ENCODE data around the gene SLC4A7. TPM values are rescaled to one million over a fixed set of nuclear protein-coding genes. Genes with fewer than 3 reads are reported as not detected.
A peak's percentile ranks its signal among the peaks of the same experiment; 100 is the strongest.

Gene SLC4A7
- total RNA-seq, 2 donors from 2014 or later, result 23.5 to 31.1 TPM

DNA sequence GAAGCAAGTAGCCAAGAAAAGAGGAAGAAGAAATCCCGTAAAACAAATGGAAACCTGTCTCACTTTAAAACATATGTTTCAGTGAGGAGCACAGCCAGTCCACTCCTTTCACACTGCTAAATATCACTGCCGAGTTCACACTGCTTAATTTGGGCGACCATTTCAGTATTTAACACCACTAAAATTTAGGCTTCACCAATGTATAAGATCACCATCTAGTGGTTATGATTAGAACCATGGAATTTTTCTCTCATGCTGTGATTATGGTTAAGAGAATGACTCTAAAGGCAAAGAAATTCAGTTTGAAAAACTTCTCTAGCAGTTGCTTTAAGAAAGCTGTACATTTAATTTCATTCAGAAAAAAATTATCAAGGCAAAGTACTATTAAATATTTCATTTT, 16.6 kb downstream of the SLC4A7 start:
- Histone ChIP-seq H3K9me3 (no peaks in the 10 kb centered on the region), H3K27ac (no peak overlapping the region), H3K4me1 (replicated peaks) (no peaks in the 10 kb centered on the region), H3K4me3 (no peak overlapping the region), H3K36me3 (no peaks in the 10 kb centered on the region), H3K27me3 (replicated peaks; ENCODE audit: insufficient read depth) (no peaks in the 10 kb centered on the region)
- 6% methylated on average over 3 of the region's 3 CpGs for WGBS
- TF ChIP-seq, protein P1, sequence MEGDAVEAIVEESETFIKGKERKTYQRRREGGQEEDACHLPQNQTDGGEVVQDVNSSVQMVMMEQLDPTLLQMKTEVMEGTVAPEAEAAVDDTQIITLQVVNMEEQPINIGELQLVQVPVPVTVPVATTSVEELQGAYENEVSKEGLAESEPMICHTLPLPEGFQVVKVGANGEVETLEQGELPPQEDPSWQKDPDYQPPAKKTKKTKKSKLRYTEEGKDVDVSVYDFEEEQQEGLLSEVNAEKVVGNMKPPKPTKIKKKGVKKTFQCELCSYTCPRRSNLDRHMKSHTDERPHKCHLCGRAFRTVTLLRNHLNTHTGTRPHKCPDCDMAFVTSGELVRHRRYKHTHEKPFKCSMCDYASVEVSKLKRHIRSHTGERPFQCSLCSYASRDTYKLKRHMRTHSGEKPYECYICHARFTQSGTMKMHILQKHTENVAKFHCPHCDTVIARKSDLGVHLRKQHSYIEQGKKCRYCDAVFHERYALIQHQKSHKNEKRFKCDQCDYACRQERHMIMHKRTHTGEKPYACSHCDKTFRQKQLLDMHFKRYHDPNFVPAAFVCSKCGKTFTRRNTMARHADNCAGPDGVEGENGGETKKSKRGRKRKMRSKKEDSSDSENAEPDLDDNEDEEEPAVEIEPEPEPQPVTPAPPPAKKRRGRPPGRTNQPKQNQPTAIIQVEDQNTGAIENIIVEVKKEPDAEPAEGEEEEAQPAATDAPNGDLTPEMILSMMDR (IDR thresholded peaks at IDR 0.05), result peak; percentile 19 to 66 (median 61)
- no peak for TF ChIP-seq POLR2A (IDR thresholded peaks at IDR 0.05)
- TF ChIP-seq POLR2AphosphoS5 (IDR thresholded peaks at IDR 0.05), result no peak
- DNase-seq (ENCODE audit: low spot score), result no peak
- intact Hi-C loops (cut with DNase I), result loop anchor here (5.0 kb wide), 1 partner anchor 155 kb away; no protein-coding TSS in a partner anchor

DNA sequence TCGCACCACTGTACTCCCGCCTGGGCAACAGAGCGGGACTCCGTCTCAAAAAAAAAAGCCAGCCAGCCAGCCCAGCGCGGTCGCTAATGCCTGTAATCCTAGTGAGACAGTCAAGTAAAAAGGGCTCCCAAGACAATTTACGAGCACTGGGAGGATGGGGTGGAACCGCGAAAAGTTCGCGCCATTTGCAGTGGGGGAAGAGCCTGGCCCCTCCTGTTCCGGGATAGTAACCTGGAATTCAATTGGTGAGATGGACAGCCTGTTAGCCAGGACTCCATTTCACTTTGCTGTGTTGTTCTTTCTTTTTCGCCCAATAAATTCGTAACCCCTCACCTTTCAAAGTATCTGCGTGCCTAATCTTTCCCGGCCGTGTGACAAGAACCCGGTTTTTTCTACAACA, 19.5 kb downstream of the SLC4A7 start:
- H3K9me3 ChIP-seq, result no peaks in the 10 kb centered on the region
- WGBS, result 95% methylated on average over 19 of the region's 19 CpGs
- intact Hi-C loops (cut with DNase I), result loop anchor here (5.0 kb wide), 1 partner anchor 152 kb away; no protein-coding TSS in a partner anchor
- no peaks in the 10 kb centered on the region for H3K27me3 ChIP-seq (replicated peaks; ENCODE audit: insufficient read depth)
- H3K4me3 ChIP-seq, result no peak overlapping the region
- no peaks in the 10 kb centered on the region for H3K36me3 ChIP-seq
- H3K4me1 ChIP-seq (replicated peaks), result no peaks in the 10 kb centered on the region
- TF ChIP-seq, protein P1 (IDR thresholded peaks at IDR 0.05), result no peak
- TF ChIP-seq POLR2AphosphoS5 (IDR thresholded peaks at IDR 0.05) (no peak), POLR2A (IDR thresholded peaks at IDR 0.05) (no peak)
- DNase-seq (ENCODE audit: low spot score), result no peak
- no peak overlapping the region for H3K27ac ChIP-seq

DNA sequence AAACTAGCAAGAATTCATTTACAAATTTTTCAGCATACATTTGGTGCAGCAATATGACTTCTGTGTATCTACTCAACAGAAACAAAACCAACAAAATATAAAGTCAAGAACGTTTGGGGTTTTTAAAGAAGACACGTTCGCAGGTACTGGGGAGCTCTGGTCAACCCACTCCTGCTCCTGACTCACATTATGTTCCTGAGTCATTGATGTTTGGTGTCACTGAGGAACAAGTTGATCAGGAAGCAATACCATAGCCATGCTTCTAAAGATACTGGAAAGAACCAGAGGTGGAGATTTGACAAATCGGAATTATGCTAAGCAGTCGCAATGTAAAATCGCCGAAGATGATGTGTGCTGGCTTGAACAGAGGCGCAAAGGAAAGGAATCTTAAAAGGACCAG, 22.0 kb downstream of the SLC4A7 start:
- TF ChIP-seq POLR2A (IDR thresholded peaks at IDR 0.05) (no peak), POLR2AphosphoS5 (IDR thresholded peaks at IDR 0.05) (no peak)
- TF ChIP-seq, protein P1 (IDR thresholded peaks at IDR 0.05), result no peak
- Histone ChIP-seq H3K9me3 (no peaks in the 10 kb centered on the region), H3K27ac (no peak overlapping the region), H3K4me3 (no peak overlapping the region), H3K36me3 (no peaks in the 10 kb centered on the region), H3K4me1 (replicated peaks) (no peaks in the 10 kb centered on the region), H3K27me3 (replicated peaks; ENCODE audit: insufficient read depth) (no peaks in the 10 kb centered on the region)
- DNase-seq (ENCODE audit: low spot score), result no peak
- intact Hi-C loops (cut with DNase I), result no loop called here
- 93% methylated on average over 8 of the region's 8 CpGs for WGBS

DNA sequence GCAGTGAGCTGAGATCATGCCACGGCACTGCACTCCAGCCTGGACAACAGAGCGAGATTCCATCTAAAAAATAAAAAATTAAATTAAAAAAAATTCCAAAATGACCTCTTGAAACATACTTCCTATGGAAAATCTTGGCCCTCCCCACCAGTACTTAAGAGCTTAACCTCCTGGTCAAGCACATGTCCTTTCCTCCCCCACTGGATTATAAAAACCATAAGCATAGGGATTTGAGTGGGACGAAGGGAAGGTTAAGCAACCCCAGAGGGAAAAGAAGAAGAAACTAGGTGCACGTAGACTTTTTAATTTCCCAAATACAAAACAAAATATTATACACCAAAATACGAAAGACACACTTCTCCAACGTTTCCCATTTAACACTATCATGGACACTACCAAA, 25.3 kb downstream of the SLC4A7 start:
- Histone ChIP-seq H3K27ac (no peak overlapping the region), H3K9me3 (no peaks in the 10 kb centered on the region), H3K4me3 (no peak overlapping the region), H3K27me3 (replicated peaks; ENCODE audit: insufficient read depth) (no peaks in the 10 kb centered on the region), H3K36me3 (no peaks in the 10 kb centered on the region), H3K4me1 (replicated peaks) (no peaks in the 10 kb centered on the region)
- no peak for DNase-seq (ENCODE audit: low spot score)
- WGBS, result 72% methylated on average over 6 of the region's 6 CpGs
- no peak for TF ChIP-seq POLR2A (IDR thresholded peaks at IDR 0.05)
- intact Hi-C loops (cut with DNase I), result no loop called here

DNA sequence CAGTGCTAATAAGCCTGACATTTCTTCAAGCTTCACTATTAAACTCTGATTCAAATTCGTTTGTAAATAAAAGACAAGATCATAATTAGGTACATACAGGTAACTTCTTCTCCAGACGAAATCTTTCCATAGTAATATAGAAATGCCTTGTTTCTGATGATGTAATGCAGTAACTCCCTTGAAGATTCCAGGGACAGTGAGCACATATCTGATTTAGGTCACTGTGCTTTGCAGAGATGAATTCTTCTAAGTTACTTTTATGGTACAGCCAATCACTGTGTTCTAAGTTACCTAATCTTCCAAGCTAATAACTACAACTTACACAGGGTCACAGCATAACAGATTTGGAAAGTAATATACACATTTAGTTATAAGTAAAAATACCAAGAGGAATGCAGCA, 27.6 kb downstream of the SLC4A7 start:
- no peaks in the 10 kb centered on the region for H3K27me3 ChIP-seq (replicated peaks; ENCODE audit: insufficient read depth)
- no peak for DNase-seq (ENCODE audit: low spot score)
- no peaks in the 10 kb centered on the region for H3K4me1 ChIP-seq (replicated peaks)
- no peaks in the 10 kb centered on the region for H3K9me3 ChIP-seq
- intact Hi-C loops (cut with DNase I), result no loop called here
- no peak for TF ChIP-seq POLR2A (IDR thresholded peaks at IDR 0.05)
- H3K36me3 ChIP-seq, result no peaks in the 10 kb centered on the region
- H3K27ac ChIP-seq, result no peak overlapping the region
- no peak overlapping the region for H3K4me3 ChIP-seq
- 71% methylated on average over 2 of the region's 2 CpGs for WGBS

DNA sequence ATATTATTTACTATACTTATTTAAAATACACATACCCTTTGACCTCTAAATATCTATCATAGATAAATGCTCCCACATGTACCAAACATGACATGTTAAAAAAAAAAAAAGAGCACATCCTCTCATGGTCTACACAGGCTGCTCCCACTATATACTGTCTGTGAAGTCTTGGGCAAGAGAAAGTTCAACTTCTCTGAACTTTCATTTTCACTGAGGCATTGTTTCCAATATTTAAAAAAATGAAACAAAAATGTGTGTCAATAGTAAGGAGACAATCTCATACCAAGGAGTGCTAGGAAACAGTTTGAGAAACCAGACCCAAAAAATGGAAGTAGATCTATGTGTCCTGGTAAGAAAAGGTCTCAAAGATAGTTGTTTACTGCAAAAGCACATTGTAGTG, 29.3 kb downstream of the SLC4A7 start:
- Histone ChIP-seq H3K9me3 (no peaks in the 10 kb centered on the region), H3K36me3 (no peaks in the 10 kb centered on the region), H3K27me3 (replicated peaks; ENCODE audit: insufficient read depth) (no peaks in the 10 kb centered on the region), H3K4me1 (replicated peaks) (no peaks in the 10 kb centered on the region), H3K27ac (no peak overlapping the region), H3K4me3 (no peak overlapping the region)
- no peak for TF ChIP-seq POLR2A (IDR thresholded peaks at IDR 0.05)
- TF ChIP-seq, protein P1 (IDR thresholded peaks at IDR 0.05), result no peak
- no peak for TF ChIP-seq POLR2AphosphoS5 (IDR thresholded peaks at IDR 0.05)
- no peak for DNase-seq (ENCODE audit: low spot score)
- intact Hi-C loops (cut with DNase I), result no loop called here
